Parathyroid adenoma (tissue), 2 donors: Measurements from ENCODE around the gene FBXO7.
"Not testable (repeated sequence)": the region's sequence is repeated elsewhere in the genome, so short reads cannot be mapped to it uniquely, and the experiment has no call there.

Source experiments
- H2AFZ ChIP-seq: fragments of 300-600 bp; sonication (generic); one replicate; pipeline ENCODE4 v1.7.0; 2017; ENCODE audit warnings: antibody characterized with exemption, mild to moderate bottlenecking
- H3K27ac ChIP-seq: fragments of 300-600 bp; sonication (generic); one replicate; pipeline ENCODE4 v1.7.0; 2017
- H3K27me3 ChIP-seq: fragments of 300-600 bp; sonication (generic); one replicate; pipeline ENCODE4 v1.7.0; 2017; ENCODE audit warnings: low read length; ENCODE audit not compliant: control insufficient read depth, insufficient read depth
- H3K36me3 ChIP-seq: fragments of 300-600 bp; sonication (generic); one replicate; pipeline ENCODE4 v1.7.0; 2017; ENCODE audit warnings: low read length; ENCODE audit not compliant: control insufficient read depth, insufficient read depth
- H3K4me1 ChIP-seq: fragments of 300-600 bp; sonication (generic); one replicate; pipeline ENCODE4 v1.7.0; 2017; ENCODE audit warnings: control low read depth
- H3K4me2 ChIP-seq: fragments of 300-600 bp; sonication (generic); one replicate; pipeline ENCODE4 v1.7.0; 2017; ENCODE audit warnings: low read length
- H3K4me3 ChIP-seq: fragments of 300-600 bp; sonication (generic); one replicate; pipeline ENCODE4 v1.7.0; 2017; ENCODE audit warnings: low read depth, low read length
- H3K79me2 ChIP-seq: fragments of 300-600 bp; sonication (generic); one replicate; pipeline ENCODE4 v1.7.0; 2017; ENCODE audit warnings: control low read depth
- H3K9ac ChIP-seq: fragments of 300-600 bp; sonication (generic); one replicate; pipeline ENCODE4 v1.7.0; 2017; ENCODE audit warnings: mild to moderate bottlenecking
- H3K9me3 ChIP-seq: fragments of 300-600 bp; sonication (generic); one replicate; pipeline ENCODE4 v1.7.0; 2017; ENCODE audit warnings: low read length; ENCODE audit not compliant: control insufficient read depth
- TF ChIP-seq, protein P1 (sequence below): fragments of 300-600 bp; sonication (generic); IDR thresholded peaks from one replicate; pipeline ENCODE4 v1.7.0; 2017; ENCODE audit warnings: antibody characterized with exemption, mild to moderate bottlenecking
- donor health status: primary hyperparathyroidism.

The FBXO7 gene

DNA sequence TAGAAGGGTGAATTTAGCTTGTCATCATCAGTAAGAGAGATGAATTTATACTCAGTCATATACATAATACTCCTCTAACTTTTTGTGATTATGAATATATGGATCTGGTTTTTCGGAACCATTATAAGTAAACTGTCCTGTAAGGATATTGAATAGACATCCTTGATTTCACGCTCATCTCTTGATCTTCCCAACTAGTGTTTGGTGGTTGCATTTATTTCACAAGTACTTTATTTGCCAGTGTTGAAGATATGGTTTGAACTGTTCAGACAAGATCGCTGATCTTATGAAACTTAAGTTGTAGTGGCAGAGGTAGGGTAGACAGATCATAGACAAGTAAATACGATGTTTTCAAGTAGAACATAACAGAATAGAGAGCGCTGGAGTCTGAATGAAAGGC is 3.0 kb downstream of the FBXO7 start:
- TF ChIP-seq, protein P1, sequence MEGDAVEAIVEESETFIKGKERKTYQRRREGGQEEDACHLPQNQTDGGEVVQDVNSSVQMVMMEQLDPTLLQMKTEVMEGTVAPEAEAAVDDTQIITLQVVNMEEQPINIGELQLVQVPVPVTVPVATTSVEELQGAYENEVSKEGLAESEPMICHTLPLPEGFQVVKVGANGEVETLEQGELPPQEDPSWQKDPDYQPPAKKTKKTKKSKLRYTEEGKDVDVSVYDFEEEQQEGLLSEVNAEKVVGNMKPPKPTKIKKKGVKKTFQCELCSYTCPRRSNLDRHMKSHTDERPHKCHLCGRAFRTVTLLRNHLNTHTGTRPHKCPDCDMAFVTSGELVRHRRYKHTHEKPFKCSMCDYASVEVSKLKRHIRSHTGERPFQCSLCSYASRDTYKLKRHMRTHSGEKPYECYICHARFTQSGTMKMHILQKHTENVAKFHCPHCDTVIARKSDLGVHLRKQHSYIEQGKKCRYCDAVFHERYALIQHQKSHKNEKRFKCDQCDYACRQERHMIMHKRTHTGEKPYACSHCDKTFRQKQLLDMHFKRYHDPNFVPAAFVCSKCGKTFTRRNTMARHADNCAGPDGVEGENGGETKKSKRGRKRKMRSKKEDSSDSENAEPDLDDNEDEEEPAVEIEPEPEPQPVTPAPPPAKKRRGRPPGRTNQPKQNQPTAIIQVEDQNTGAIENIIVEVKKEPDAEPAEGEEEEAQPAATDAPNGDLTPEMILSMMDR = no peak
- Histone ChIP-seq H2AFZ (no peak overlapping the region), H3K36me3 (no peaks in the 10 kb centered on the region), H3K9ac (no peak overlapping the region), H3K79me2 (peaks cover 24% of the 10 kb centered on the region), H3K27me3 (no peaks in the 10 kb centered on the region), H3K9me3 (no peaks in the 10 kb centered on the region), H3K4me2 (peak overlapping the region; percentile 3), H3K4me1 (peaks cover 7% of the 10 kb centered on the region), H3K27ac (no peak overlapping the region), H3K4me3 (no peak overlapping the region)

DNA sequence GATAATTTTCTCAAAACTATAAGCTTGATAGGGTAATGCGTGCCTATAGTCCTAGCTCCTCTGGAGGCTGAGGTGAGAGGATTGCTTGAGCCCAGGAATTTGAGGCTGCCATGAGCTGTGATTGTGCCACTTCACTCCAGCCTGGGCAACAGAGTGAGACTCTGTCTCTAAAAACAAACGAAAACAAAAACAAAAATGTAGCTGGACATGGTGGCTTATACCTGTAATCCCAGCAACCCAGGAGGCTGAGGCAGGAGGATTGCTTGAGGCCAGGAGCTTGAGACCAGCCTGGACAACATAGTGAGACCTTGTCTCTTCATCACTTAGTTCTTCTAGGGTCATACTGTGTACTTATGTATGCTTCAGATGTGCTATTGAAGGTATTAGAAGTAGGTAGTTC is 3.9 kb downstream of the FBXO7 start:
- not testable (repeated sequence) for H3K27me3 ChIP-seq, H2AFZ ChIP-seq, H3K4me1 ChIP-seq, H3K4me2 ChIP-seq, H3K36me3 ChIP-seq, H3K9me3 ChIP-seq, H3K9ac ChIP-seq, H3K4me3 ChIP-seq, H3K27ac ChIP-seq
- peaks cover 30% of the 10 kb centered on the region for H3K79me2 ChIP-seq

DNA sequence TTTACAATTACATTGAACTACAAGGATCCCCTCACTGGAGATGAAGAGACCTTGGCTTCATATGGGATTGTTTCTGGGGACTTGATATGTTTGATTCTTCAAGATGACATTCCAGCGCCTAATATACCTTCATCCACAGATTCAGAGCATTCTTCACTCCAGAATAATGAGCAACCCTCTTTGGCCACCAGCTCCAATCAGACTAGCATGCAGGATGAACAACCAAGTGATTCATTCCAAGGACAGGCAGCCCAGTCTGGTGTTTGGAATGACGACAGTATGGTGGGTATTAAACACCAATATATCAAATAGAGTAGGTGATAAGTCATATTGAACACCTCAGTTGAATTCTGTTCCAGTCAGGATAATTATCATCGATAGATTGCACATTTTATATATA is 4.4 kb downstream of the FBXO7 start:
- Histone ChIP-seq H3K27ac (no peak overlapping the region), H3K4me3 (no peak overlapping the region), H2AFZ (no peak overlapping the region), H3K4me2 (no peak overlapping the region), H3K79me2 (peaks cover 30% of the 10 kb centered on the region), H3K4me1 (peaks cover 7% of the 10 kb centered on the region), H3K9me3 (no peaks in the 10 kb centered on the region), H3K27me3 (no peaks in the 10 kb centered on the region), H3K36me3 (no peaks in the 10 kb centered on the region), H3K9ac (no peak overlapping the region)
- TF ChIP-seq, protein P1 = no peak

DNA sequence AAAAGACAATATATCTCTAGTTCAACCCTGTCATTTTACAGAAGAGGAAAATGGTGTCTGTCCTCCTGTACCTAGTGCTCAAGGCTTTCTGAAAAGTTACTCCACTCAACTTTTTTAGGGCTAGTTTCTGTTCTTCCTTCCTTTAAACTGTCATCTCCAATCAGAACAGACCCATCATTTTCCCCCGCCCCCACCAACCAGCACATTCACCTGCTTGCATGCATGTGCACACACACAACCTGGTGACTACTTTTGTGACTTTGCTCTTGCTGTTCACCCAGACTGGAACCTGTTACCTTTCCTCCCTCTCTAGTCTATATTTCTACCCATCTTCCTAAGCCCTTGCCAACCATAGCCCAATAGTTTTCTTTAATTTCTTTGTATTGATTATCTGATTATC is 5.6 kb downstream of the FBXO7 start:
- no peak overlapping the region for H3K9ac ChIP-seq
- no peaks in the 10 kb centered on the region for H3K9me3 ChIP-seq
- no peak overlapping the region for H3K4me3 ChIP-seq
- no peak overlapping the region for H3K4me2 ChIP-seq
- TF ChIP-seq, protein P1 = no peak
- no peak overlapping the region for H3K27ac ChIP-seq
- no peaks in the 10 kb centered on the region for H3K27me3 ChIP-seq
- peaks cover 7% of the 10 kb centered on the region for H3K4me1 ChIP-seq
- H3K79me2 ChIP-seq = peaks cover 30% of the 10 kb centered on the region
- H2AFZ ChIP-seq = no peak overlapping the region
- H3K36me3 ChIP-seq = no peaks in the 10 kb centered on the region

DNA sequence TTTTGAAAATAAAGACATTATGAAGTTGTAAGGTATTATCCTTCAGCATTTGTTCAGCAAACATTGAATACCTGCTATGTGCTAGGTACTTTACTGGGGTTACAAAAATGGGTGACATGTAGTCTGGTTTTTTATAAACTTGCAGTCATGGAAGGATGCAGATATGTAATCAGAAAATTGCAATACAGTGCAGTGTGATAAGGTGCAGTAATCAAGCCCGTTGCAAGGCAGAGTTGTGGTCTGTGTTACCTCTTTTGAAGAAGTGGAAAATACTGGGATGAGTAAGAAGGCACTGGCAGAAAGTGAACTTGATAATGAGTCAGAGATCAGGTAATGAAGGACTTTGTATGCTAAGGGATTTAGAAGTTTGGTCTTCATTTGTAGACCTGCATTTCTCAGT is 8.1 kb downstream of the FBXO7 start:
- Histone ChIP-seq H3K27me3 (no peaks in the 10 kb centered on the region), H3K4me1 (peaks cover 4% of the 10 kb centered on the region), H3K79me2 (peaks cover 28% of the 10 kb centered on the region), H3K4me2 (no peak overlapping the region), H3K27ac (no peak overlapping the region), H2AFZ (no peak overlapping the region), H3K9me3 (no peaks in the 10 kb centered on the region), H3K36me3 (no peaks in the 10 kb centered on the region), H3K9ac (no peak overlapping the region), H3K4me3 (no peak overlapping the region)
- TF ChIP-seq, protein P1 = no peak
